HepG2 (cell line): Measurements from ENCODE around the gene PLIN3. TPM values are rescaled to one million over a fixed set of nuclear protein-coding genes. Genes with fewer than 3 reads are reported as not detected.

Source experiments
- DMAP1 ChIP-seq: IDR thresholded peaks from 2 replicates; pipeline ENCODE4 v1.6.1; 2016
- HOXD1 ChIP-seq: sonication (generic); formaldehyde crosslinking; IDR thresholded peaks from 2 replicates; pipeline ENCODE4 v1.5.0; 2020; ENCODE audit warnings: missing genetic modification reagents
- NKX3-1 ChIP-seq: sonication (generic); formaldehyde crosslinking; IDR thresholded peaks from 2 replicates; pipeline ENCODE4 v1.5.0; 2020; ENCODE audit warnings: missing genetic modification reagents
- SP4 ChIP-seq: sonication (generic); formaldehyde crosslinking; IDR thresholded peaks from 2 replicates; pipeline ENCODE4 v1.8.1; 2023; ENCODE audit warnings: mild to moderate bottlenecking, missing genetic modification reagents
- SYNCRIP ChIP-seq: fragments of 200-400 bp; formaldehyde crosslinking; IDR thresholded peaks from 2 replicates; pipeline ENCODE4 v1.6.1; 2018; ENCODE audit warnings: mild to moderate bottlenecking, low read depth, low read length; ENCODE audit not compliant: insufficient read depth
- TFDP2 ChIP-seq: sonication (generic); formaldehyde crosslinking; IDR thresholded peaks from 2 replicates; pipeline ENCODE4 v1.4.0; 2020; ENCODE audit warnings: missing genetic modification reagents
- ZFP82 ChIP-seq: sonication (generic); formaldehyde crosslinking; IDR thresholded peaks from 2 replicates; pipeline ENCODE4 v1.5.1; 2020; ENCODE audit warnings: mild to moderate bottlenecking, missing genetic modification reagents, borderline replicate concordance
- ZMAT3 ChIP-seq: sonication (generic); formaldehyde crosslinking; conservative IDR thresholded peaks from 2 replicates; pipeline ENCODE4 v1.7.0; 2021; ENCODE audit warnings: missing genetic modification reagents
- ZNF343 ChIP-seq: sonication (generic); formaldehyde crosslinking; IDR thresholded peaks from 2 replicates; pipeline ENCODE4 v1.4.0; 2020; ENCODE audit warnings: mild to moderate bottlenecking, missing genetic modification reagents
- ZNF629 ChIP-seq: sonication (generic); formaldehyde crosslinking; conservative IDR thresholded peaks from 2 replicates; pipeline ENCODE4 v1.5.0; 2020; ENCODE audit warnings: missing genetic modification reagents
- ZNF883 ChIP-seq: sonication (generic); formaldehyde crosslinking; IDR thresholded peaks from 2 replicates; pipeline ENCODE4 v1.5.1; 2020; ENCODE audit warnings: mild to moderate bottlenecking, missing genetic modification reagents; ENCODE audit errors: not compliant biosample characterization
- ZSCAN22 ChIP-seq: sonication (generic); formaldehyde crosslinking; IDR thresholded peaks from 2 replicates; pipeline ENCODE4 v1.4.0; 2020; ENCODE audit warnings: mild to moderate bottlenecking, missing genetic modification reagents
- ZSCAN30 ChIP-seq: sonication (generic); formaldehyde crosslinking; IDR thresholded peaks from 2 replicates; pipeline ENCODE4 v1.5.0; 2020; ENCODE audit warnings: mild to moderate bottlenecking, missing genetic modification reagents
- ZSCAN31 ChIP-seq: sonication (generic); formaldehyde crosslinking; IDR thresholded peaks from 2 replicates; pipeline ENCODE4 v1.5.0; 2020; ENCODE audit warnings: low read depth, mild to moderate bottlenecking, missing genetic modification reagents
- polyA plus RNA-seq, 8 experiments: library from polyadenylated mRNA; depleted of rRNA in 3 of 8; stranded (reverse) in 7 of 8; unstranded in 1 of 8; fragments of >200 nt; fragmentation: Illumina TruSeq in 4 of 8; extraction: Trizol in 4 of 8; gene quantifications; 2 replicates each; pipeline versions ENCODE4 v1.2.1 to v1.2.3, GENCODE V29; 2011 to 2016; ENCODE audit warnings: low read depth in 4 of 8, missing spikeins in 1 of 8, mixed read lengths in 1 of 8; ENCODE audit not compliant: insufficient read depth in 1 of 8
- total RNA-seq, 5 experiments: library from RNA; depleted of rRNA; stranded (reverse); fragments of >200 nt; fragmentation: Illumina TruSeq; extraction: Trizol; gene quantifications; 2 replicates each; pipeline ENCODE4 v1.2.3, GENCODE V29; 2016; ENCODE audit warnings: low read depth in 1 of 5
- TF ChIP-seq, protein P1 (sequence below): sonication (generic); formaldehyde crosslinking; IDR thresholded peaks from 2 replicates; pipeline ENCODE4 v1.4.0; 2020; ENCODE audit warnings: missing genetic modification reagents, borderline replicate concordance
- TF ChIP-seq, protein P2 (sequence below): sonication (generic); formaldehyde crosslinking; IDR thresholded peaks from 2 replicates; pipeline ENCODE4 v1.5.1; 2020; ENCODE audit warnings: mild to moderate bottlenecking, missing genetic modification reagents, moderate library complexity
- TF ChIP-seq, protein P3 (sequence below): sonication (generic); IDR thresholded peaks from 2 replicates; pipeline ENCODE4 v1.6.1; 2016; ENCODE audit warnings: low read depth, borderline replicate concordance

PLIN3 gene
- total and polyA plus RNA-seq, 2 of the 13 experiments (the other 11 are each of a cell fraction or from before 2014, with no cell fraction given): 49.3 to 57.9 TPM

DNA sequence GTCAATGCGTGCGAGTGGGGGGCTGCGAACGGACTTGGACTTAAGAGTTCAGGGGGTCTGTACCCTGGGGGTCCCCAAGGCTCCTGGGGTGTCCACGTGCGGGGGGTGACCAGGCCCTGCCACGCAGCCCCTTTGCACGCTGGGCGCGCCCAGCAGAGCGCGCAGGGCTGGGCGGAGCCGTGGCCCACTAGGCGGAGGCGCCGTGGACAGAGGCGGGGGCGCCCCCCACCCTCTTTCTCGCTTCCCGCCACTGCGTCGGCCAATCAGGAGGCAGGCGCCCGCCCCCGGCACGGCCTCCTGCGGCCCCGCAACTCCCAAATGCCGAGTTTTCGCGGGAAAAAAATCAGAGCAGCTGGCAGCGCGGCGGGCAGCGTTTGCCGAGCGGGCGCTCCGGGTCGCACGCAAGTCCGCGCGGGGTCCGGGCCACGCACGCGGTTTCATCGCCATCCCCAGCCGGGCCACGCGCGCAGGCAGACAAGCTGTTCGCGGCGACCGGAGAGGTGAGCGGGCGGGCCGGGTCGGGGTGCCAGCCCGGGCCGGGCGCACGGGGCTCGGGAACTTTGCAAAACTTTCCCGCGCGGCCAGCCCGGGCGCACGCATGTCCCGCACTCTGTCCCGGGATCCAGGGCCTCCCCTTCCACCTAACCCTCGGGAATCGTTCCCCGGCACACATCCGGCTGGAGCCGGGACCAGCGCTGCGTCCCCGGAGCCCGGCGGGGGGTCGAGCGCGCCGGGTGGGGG lies 41.9 kb upstream of the PLIN3 start, which contains the start of gene UHRF1 (continued):
- TF ChIP-seq, protein P1, sequence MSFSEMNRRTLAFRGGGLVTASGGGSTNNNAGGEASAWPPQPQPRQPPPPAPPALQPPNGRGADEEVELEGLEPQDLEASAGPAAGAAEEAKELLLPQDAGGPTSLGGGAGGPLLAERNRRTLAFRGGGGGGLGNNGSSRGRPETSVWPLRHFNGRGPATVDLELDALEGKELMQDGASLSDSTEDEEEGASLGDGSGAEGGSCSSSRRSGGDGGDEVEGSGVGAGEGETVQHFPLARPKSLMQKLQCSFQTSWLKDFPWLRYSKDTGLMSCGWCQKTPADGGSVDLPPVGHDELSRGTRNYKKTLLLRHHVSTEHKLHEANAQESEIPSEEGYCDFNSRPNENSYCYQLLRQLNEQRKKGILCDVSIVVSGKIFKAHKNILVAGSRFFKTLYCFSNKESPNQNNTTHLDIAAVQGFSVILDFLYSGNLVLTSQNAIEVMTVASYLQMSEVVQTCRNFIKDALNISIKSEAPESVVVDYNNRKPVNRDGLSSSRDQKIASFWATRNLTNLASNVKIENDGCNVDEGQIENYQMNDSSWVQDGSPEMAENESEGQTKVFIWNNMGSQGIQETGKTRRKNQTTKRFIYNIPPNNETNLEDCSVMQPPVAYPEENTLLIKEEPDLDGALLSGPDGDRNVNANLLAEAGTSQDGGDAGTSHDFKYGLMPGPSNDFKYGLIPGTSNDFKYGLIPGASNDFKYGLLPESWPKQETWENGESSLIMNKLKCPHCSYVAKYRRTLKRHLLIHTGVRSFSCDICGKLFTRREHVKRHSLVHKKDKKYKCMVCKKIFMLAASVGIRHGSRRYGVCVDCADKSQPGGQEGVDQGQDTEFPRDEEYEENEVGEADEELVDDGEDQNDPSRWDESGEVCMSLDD: peak; percentile 66
- TF ChIP-seq ZNF883 (CRISPR knock-in tag): peak; percentile 27
- TF ChIP-seq TFDP2: peak; percentile 94
- peak; percentile 71 for TF ChIP-seq ZMAT3
- TF ChIP-seq ZNF343 (CRISPR knock-in tag): peak; percentile 38; the same call in 1 of the 2 replicates
- 0 out of 2 replicates have a peak, but pooled peaks have one; percentile 32 for TF ChIP-seq ZSCAN22 (CRISPR knock-in tag)
- no peak for TF ChIP-seq SYNCRIP
- TF ChIP-seq ZFP82 (CRISPR knock-in tag): no peak; the same call in 1 of the 2 replicates
- TF ChIP-seq ZSCAN30 (CRISPR knock-in tag): no peak
- TF ChIP-seq, protein P2, sequence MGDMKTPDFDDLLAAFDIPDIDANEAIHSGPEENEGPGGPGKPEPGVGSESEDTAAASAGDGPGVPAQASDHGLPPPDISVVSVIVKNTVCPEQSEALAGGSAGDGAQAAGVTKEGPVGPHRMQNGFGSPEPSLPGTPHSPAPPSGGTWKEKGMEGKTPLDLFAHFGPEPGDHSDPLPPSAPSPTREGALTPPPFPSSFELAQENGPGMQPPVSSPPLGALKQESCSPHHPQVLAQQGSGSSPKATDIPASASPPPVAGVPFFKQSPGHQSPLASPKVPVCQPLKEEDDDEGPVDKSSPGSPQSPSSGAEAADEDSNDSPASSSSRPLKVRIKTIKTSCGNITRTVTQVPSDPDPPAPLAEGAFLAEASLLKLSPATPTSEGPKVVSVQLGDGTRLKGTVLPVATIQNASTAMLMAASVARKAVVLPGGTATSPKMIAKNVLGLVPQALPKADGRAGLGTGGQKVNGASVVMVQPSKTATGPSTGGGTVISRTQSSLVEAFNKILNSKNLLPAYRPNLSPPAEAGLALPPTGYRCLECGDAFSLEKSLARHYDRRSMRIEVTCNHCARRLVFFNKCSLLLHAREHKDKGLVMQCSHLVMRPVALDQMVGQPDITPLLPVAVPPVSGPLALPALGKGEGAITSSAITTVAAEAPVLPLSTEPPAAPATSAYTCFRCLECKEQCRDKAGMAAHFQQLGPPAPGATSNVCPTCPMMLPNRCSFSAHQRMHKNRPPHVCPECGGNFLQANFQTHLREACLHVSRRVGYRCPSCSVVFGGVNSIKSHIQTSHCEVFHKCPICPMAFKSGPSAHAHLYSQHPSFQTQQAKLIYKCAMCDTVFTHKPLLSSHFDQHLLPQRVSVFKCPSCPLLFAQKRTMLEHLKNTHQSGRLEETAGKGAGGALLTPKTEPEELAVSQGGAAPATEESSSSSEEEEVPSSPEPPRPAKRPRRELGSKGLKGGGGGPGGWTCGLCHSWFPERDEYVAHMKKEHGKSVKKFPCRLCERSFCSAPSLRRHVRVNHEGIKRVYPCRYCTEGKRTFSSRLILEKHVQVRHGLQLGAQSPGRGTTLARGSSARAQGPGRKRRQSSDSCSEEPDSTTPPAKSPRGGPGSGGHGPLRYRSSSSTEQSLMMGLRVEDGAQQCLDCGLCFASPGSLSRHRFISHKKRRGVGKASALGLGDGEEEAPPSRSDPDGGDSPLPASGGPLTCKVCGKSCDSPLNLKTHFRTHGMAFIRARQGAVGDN: peak; percentile 75
- TF ChIP-seq ZNF629 (CRISPR knock-in tag): no peak
- TF ChIP-seq SP4 (CRISPR knock-in tag): 0 out of 2 replicates have a peak, but pooled peaks have one; percentile 14
- peak; percentile 65 for TF ChIP-seq NKX3-1
- 0 out of 2 replicates have a peak, but pooled peaks have one; percentile 47 for TF ChIP-seq HOXD1 (CRISPR knock-in tag)
- TF ChIP-seq ZSCAN31 (CRISPR knock-in tag): peak; percentile 70
- TF ChIP-seq DMAP1: peak; percentile 21; the same call in 1 of the 2 replicates
- TF ChIP-seq, protein P3, sequence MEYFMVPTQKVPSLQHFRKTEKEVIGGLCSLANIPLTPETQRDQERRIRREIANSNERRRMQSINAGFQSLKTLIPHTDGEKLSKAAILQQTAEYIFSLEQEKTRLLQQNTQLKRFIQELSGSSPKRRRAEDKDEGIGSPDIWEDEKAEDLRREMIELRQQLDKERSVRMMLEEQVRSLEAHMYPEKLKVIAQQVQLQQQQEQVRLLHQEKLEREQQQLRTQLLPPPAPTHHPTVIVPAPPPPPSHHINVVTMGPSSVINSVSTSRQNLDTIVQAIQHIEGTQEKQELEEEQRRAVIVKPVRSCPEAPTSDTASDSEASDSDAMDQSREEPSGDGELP: peak; percentile 53; the same call in 1 of the 2 replicates
